ENCODE results near the gene RAF1.

The RAF1 gene

GRCh38 chr3:12577379-12577778 lies 86.5 kb downstream of the RAF1 start:
- Histone ChIP-seq H3K4me3 (no peak overlapping the region), H3K27ac (no peak overlapping the region)
- DNase-seq (ENCODE audit: low spot score), result no peak
- TF ChIP-seq, protein P1, sequence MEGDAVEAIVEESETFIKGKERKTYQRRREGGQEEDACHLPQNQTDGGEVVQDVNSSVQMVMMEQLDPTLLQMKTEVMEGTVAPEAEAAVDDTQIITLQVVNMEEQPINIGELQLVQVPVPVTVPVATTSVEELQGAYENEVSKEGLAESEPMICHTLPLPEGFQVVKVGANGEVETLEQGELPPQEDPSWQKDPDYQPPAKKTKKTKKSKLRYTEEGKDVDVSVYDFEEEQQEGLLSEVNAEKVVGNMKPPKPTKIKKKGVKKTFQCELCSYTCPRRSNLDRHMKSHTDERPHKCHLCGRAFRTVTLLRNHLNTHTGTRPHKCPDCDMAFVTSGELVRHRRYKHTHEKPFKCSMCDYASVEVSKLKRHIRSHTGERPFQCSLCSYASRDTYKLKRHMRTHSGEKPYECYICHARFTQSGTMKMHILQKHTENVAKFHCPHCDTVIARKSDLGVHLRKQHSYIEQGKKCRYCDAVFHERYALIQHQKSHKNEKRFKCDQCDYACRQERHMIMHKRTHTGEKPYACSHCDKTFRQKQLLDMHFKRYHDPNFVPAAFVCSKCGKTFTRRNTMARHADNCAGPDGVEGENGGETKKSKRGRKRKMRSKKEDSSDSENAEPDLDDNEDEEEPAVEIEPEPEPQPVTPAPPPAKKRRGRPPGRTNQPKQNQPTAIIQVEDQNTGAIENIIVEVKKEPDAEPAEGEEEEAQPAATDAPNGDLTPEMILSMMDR (IDR thresholded peaks at IDR 0.05), result no peak

GRCh38 chr3:12574661-12575060 lies 89.3 kb downstream of the RAF1 start:
- TF ChIP-seq, protein P1 (IDR thresholded peaks at IDR 0.05), result no peak
- Histone ChIP-seq H3K27ac (no peak overlapping the region), H3K4me3 (no peak overlapping the region)
- no peak for DNase-seq (ENCODE audit: low spot score)

- Histone ChIP-seq H3K4me3 (no peak overlapping the region), H3K27ac (no peak overlapping the region)
- no peak for DNase-seq (ENCODE audit: low spot score)
- TF ChIP-seq, protein P1 (IDR thresholded peaks at IDR 0.05), result no peak
These were observed 89.8 kb downstream of the RAF1 start for GRCh38 chr3:12574131-12574530.

DNA sequence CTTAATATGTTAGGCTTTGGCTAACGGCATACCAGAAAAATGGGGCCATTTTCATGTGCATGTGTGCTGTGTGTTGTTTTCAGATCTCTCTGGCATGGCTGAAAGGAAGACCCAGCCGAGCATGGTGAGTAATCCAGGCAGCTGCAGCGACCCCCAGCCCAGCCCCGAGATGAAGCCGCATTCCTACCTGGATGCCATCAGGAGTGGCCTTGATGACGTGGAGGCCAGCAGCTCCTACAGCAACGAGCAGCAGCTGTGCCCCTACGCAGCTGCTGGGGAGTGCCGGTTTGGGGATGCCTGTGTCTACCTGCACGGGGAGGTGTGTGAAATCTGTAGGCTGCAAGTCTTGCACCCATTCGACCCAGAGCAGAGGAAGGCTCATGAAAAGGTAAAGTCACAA lies 91.9 kb downstream of the RAF1 start:
- H3K4me3 ChIP-seq, result no peak overlapping the region
- DNase-seq (ENCODE audit: low spot score), result no peak
- no peak overlapping the region for H3K27ac ChIP-seq
- TF ChIP-seq, protein P1 (IDR thresholded peaks at IDR 0.05), result no peak

DNA sequence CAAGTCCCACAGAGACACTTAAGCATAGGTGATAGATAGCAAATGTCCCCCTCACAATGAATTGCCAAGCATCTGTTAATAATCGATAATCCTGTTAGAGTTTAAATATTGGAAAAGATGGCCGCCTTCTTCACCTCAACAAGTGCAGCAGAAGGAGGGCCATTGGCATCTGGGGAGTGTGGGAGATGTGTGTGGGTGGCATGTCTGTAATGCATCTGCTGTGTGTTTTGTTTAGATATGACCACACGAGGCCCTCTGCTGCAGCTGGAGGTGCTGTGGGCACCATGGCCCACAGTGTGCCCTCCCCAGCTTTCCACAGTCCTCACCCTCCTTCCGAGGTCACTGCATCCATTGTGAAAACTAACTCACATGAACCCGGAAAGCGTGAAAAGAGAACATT lies 94.1 kb downstream of the RAF1 start:
- Histone ChIP-seq H3K4me3 (no peak overlapping the region), H3K27ac (no peak overlapping the region)
- TF ChIP-seq, protein P1 (IDR thresholded peaks at IDR 0.05), result no peak
- DNase-seq (ENCODE audit: low spot score), result no peak

GRCh38 chr3:12568747-12569146 lies 95.2 kb downstream of the RAF1 start:
- H3K4me3 ChIP-seq, result no peak overlapping the region
- no peak for DNase-seq (ENCODE audit: low spot score)
- TF ChIP-seq, protein P1 (IDR thresholded peaks at IDR 0.05), result no peak
- no peak overlapping the region for H3K27ac ChIP-seq

DNA sequence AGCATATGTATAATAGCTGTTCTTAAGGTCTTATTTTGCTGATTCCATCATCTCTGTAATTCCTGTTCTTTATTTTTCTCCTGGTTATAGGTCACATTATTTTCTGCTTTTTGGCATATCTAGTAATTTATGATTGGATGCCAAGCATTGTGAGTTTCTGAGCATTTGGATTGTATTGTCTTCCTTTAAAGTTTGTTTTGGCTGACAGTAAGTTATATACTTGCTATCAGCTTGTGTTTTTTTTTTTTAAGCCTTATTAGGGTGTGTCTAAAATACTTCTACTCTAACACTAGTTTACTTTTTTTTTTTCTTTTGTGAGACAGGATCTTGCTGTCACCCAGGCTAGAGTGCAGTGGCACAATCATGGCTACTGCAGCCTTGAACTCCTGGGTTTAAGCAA lies 96.9 kb downstream of the RAF1 start:
- H3K27ac ChIP-seq, result no peak overlapping the region
- TF ChIP-seq, protein P1 (IDR thresholded peaks at IDR 0.05), result no peak
- DNase-seq (ENCODE audit: low spot score), result no peak
- no peak overlapping the region for H3K4me3 ChIP-seq
